Activated CD4-positive, alpha-beta T cell treated with anti-CD3 and anti-CD28 coated beads, Interleukin-2, amount 50 U/mL, for 1 hour (primary cell): ENCODE measurements around the gene YBEY.

Source experiments
- DNase-seq: peaks from one replicate; pipeline ENCODE4 v3.0.0-alpha.2; 2020

YBEY gene

GRCh38 chr21:46334351-46335140 is 48.4 kb downstream of the YBEY start:
- DNase-seq = no peak

GRCh38 chr21:46336603-46337002 is 50.5 kb downstream of the YBEY start:
- DNase-seq = no peak

- DNase-seq = no peak
These were observed 54.9 kb downstream of the YBEY start for GRCh38 chr21:46340998-46341397.

GRCh38 chr21:46344219-46344915 is 58.2 kb downstream of the YBEY start:
- DNase-seq = no peak

GRCh38 chr21:46345861-46346260 is 59.7 kb downstream of the YBEY start:
- no peak for DNase-seq

- DNase-seq = no peak
These were observed 60.4 kb downstream of the YBEY start for GRCh38 chr21:46346296-46347202.

- DNase-seq = no peak
These were observed 61.0 kb downstream of the YBEY start for GRCh38 chr21:46347203-46347550.
